ENCODE results near the gene KSR1.

KSR1 gene

GRCh38 chr17:27558341-27558740 lies 102.1 kb downstream of the KSR1 start:
- DNase-seq: no peak

- DNase-seq: no peak
Measured at GRCh38 chr17:27558842-27559505, 102.7 kb downstream of the KSR1 start.

- no peak for DNase-seq
Measured at GRCh38 chr17:27559506-27560481, 103.5 kb downstream of the KSR1 start.

- DNase-seq: no peak
Measured at GRCh38 chr17:27560668-27561067, 104.4 kb downstream of the KSR1 start.

- no peak for DNase-seq
Measured at GRCh38 chr17:27562777-27563455, 106.7 kb downstream of the KSR1 start.

- no peak for DNase-seq
Measured at GRCh38 chr17:27563532-27563931, 107.3 kb downstream of the KSR1 start.

- no peak for DNase-seq
Measured at GRCh38 chr17:27564463-27564862, 108.2 kb downstream of the KSR1 start.

GRCh38 chr17:27565874-27566670 lies 109.8 kb downstream of the KSR1 start:
- peak; percentile 78 for DNase-seq

- DNase-seq: no peak
Measured at GRCh38 chr17:27566671-27567562, 110.7 kb downstream of the KSR1 start.

- DNase-seq: no peak
Measured at GRCh38 chr17:27567563-27567859, 111.3 kb downstream of the KSR1 start.

- no peak for DNase-seq
Measured at GRCh38 chr17:27568216-27568615, 112.0 kb downstream of the KSR1 start.

- no peak for DNase-seq
Measured at GRCh38 chr17:27568811-27569210, 112.6 kb downstream of the KSR1 start.

- DNase-seq: peak; percentile 82
Measured at GRCh38 chr17:27569257-27569722, 113.0 kb downstream of the KSR1 start.

GRCh38 chr17:27569884-27570577 lies 113.8 kb downstream of the KSR1 start:
- DNase-seq: no peak

- no peak for DNase-seq
Measured at GRCh38 chr17:27570578-27570914, 114.3 kb downstream of the KSR1 start.

- no peak for DNase-seq
Measured at GRCh38 chr17:27571563-27572352, 115.5 kb downstream of the KSR1 start.

GRCh38 chr17:27572665-27573064 lies 116.4 kb downstream of the KSR1 start:
- peak; percentile 81 for DNase-seq

- no peak for DNase-seq
Measured at GRCh38 chr17:27573548-27573947, 117.3 kb downstream of the KSR1 start.

GRCh38 chr17:27573971-27574525 lies 117.8 kb downstream of the KSR1 start:
- DNase-seq: no peak

All from activated CD8-positive, alpha-beta memory T cell treated with anti-CD3 and anti-CD28 coated beads, Interleukin-2, amount 50 U/mL, for 48 hours (primary cell).